Fibroblast of skin of right quadriceps (primary cell): Measurements from ENCODE around the gene FER.
A peak's percentile ranks its signal among the peaks of the same experiment; 100 is the strongest.
"Not testable (repeated sequence)": the region's sequence is repeated elsewhere in the genome, so short reads cannot be mapped to it uniquely, and the experiment has no call there.

Experiments
- DNase-seq: peaks from one replicate; pipeline ENCODE4 v3.0.0-alpha.2; 2013

FER gene

DNA sequence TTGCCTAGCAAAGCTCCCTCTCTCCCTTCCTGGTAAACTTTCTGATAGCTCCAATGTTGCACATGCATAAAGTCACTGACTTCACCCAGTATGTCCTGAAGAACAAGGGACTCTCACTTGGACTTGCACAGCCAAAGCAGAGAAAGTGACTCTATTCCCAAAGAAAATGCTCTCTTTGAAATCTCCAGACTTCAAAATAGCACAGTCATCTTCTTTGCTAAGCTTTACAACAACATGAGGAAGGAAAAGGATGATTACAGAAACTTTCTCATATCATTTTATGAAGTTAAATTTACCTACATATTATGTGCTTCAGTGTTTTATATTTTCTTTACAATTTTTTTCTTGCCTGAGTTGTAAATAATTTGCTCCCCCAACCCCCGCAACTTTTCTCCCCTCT, 397.4 kb downstream of the FER start:
- no peak for DNase-seq

DNA sequence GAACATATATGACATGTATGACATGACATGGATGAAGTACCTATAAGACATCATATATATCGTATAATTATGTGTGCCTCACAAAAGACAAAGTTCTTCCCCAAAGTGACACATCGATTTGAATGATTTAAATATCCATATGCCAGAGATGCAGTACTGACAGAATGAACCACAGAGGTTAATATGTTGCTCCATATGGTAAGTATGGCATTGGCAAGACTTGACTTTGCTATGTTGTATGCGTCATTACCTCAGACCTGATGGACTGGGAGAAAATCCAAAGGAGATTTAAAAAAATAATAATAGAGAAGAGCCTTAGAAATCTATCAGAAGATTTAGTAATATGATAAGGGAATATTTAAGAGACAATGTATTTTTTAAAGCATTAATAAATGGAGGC, 398.9 kb downstream of the FER start:
- peak; percentile 15 for DNase-seq

DNA sequence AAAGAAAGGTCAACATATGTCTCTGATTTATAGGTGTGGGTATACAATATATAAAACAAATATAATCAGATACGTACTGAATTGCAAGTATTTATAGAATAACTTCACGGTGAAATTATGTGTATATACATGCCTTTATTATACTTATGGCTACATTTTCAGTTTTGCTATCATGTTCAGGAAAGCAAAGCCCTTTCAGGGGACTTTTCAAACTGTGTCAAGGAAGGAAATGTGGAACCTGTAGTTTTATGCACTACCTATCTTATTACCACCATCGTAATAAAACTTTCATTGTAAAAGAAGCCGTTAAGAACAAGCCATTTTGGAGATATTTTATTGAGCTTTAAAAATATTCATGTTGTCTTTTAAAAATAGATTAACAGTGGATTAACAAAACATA, 404.9 kb downstream of the FER start:
- DNase-seq = no peak

DNA sequence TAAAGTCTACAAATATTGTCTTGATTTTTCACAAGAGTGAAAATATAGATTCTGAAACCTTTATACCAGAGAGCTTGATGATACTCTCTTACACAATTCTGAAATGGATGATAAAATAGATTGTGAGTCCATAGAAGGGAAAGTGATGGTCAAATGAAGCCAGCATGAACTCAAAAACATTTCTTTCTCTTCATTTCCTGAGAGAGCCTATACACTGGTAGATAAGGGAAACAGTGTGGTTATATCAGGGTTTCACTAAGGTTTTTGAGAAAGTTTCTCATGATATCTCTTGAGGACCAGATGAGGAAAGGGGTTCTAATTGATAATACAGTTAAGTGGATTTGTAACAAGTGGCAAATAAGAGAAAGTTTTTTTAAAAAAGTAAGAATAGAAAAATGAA, 407.9 kb downstream of the FER start:
- no peak for DNase-seq

DNA sequence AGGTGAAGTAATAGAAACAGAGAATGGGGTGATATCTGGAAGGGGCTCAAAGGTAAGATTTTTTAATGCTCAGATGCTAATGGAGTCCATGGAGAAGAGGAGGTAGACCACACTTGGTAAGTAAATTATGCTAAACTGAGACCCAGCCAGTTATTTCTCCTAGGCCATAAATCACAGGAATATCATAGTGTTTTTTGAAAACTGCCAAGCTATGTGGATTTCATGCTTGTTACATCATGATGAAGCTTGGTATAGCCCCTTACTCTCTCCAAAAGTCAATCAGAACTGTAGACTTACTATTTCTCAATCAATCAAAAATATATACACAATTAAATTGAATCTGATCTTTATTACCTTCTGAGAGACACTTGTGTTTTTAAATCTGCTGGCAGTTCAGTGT, 409.2 kb downstream of the FER start:
- no peak for DNase-seq

DNA sequence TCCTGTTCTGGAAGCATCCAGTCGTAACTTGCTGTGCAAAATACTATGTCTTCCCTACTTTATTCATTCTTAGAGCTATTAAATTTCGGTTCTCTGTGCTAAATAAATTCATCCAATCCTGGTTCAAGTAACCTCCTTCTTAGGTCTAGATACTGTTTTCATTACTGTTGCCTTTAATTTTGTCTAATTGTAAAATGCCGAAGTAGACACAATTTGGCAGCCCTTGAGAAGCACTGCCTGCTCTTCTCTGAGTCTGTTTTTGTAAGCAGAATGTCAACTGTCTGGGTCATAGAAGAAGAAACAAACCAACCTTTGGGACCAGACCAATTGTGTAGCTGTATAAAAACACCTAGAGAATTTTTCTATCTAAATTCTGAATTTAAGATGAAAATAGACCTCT, 412.8 kb downstream of the FER start:
- no peak for DNase-seq

DNA sequence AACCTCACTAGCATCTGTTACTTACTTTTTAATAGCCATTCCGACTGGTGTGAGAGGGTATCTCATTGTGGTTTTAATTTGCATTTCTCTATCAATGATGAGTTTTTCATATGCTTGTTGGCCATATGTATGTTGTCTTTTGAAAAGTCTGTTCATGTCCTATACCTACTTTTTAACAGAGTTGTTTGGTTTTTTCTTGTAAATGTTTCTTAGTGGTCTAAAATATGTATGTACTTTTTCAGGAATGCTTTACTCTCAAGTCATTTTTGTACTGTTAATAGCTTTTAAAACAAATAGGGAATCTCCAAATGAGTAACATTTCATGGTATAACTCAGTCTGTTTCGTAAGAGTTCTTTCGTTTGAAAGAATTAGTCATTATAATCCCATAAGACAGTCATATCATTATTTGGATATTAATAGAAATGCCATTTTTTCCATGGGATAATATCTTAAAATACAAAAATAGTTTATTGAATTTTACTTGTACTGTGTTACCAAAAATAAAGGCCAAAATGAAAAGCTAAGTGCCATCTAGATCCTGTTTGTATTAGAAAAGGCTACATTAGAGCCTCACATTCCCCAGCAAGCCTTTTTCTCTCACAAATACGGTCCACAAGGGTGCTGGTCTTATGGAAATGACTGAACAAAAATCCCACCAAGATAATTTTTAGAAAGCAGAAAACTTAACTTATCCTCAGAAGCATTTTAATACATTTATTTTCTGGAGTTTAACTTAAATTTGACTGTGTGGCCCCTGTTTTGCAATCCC, 414.4 kb downstream of the FER start:
- DNase-seq = peak; percentile 44

DNA sequence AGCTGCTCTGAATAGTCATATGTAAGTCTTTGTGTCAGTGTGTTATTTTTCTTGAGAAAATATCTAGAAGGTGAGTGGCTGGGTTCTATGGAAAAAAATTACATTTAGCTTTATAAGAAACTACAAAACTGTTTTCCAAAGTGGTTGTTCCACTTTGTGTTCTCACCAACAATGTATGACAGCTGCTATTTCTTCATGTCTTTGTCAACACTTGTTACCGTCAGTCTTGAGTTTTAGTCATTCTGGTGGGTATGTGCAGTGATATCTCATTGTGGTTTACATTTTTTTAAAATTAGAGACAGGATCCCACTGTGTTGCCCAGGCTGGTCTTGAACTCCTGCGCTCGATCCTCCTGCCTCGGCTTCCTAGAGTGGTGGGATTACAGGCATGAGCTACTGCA, 415.6 kb downstream of the FER start:
- DNase-seq = no peak

- no peak for DNase-seq
Observed at GRCh38 chr5:109164001-109164400, 416.3 kb downstream of the FER start.

- DNase-seq = no peak
Observed at GRCh38 chr5:109167586-109167985, 419.9 kb downstream of the FER start.

DNA sequence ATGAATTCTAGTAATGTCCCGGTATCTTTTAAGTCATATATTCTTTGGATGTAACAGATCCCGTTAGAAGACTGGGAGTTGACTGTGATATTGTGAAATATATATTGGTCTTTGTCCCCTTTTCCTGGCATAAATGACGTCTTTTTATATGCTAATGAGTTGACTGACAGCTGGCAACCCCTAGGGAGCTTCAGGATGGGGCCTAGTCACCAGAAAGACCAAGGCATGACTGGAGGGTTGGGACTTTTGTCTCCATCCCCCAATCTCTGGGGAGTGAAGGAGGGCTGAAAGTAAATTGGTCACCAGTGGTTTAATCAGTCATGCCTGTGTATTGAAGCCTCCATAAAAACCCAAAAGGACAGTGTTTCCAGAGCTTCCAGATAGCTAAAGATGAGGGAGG, 420.5 kb downstream of the FER start:
- DNase-seq = no peak

- DNase-seq = no peak
Observed at GRCh38 chr5:109170629-109171350, 423.1 kb downstream of the FER start.

- DNase-seq = not testable (repeated sequence)
Observed at GRCh38 chr5:109171437-109172073, 423.9 kb downstream of the FER start.

DNA sequence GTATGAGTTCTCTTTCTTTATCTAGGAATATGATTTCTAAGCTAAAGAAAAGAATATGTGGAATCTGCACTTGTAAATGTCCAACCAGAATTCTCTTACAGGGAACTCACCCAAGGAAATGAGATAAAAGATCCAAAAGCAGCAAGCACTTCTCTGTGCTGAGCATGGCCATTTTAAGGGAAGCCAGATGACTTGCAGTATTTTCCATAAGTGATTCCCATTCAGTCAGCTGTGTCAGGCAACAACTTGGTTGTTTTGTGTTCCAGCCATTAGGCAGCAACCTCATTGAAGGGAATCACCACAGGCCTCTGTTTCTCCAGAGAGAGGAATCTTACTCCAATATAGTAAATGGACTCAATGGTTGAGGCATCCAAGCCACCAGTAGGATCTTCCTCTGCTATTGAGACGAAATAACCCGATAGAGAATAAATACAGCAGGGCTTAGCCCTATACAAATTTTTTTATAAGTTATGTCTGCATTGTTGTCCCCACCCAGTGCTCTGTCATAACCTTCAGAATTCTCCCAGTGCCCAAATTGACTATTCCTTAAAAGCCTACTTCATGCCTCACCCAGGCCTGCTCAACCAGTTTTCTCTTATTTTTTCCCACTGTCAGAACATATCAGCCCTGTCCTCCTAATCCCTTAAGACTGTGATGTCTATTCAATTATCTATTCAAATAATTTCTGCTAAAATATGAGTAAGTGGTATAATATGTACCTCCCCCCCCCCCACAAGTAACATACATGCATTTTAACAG, 425.5 kb downstream of the FER start:
- no peak for DNase-seq

GRCh38 chr5:109177227-109177626, 429.5 kb downstream of the FER start:
- no peak for DNase-seq

GRCh38 chr5:109177782-109178181, 430.1 kb downstream of the FER start:
- no peak for DNase-seq

GRCh38 chr5:109180668-109181067, 433.0 kb downstream of the FER start:
- no peak for DNase-seq

GRCh38 chr5:109186759-109187158, 439.1 kb downstream of the FER start:
- DNase-seq = no peak

GRCh38 chr5:109191153-109191558, 443.5 kb downstream of the FER start:
- DNase-seq = peak; percentile 31

DNA sequence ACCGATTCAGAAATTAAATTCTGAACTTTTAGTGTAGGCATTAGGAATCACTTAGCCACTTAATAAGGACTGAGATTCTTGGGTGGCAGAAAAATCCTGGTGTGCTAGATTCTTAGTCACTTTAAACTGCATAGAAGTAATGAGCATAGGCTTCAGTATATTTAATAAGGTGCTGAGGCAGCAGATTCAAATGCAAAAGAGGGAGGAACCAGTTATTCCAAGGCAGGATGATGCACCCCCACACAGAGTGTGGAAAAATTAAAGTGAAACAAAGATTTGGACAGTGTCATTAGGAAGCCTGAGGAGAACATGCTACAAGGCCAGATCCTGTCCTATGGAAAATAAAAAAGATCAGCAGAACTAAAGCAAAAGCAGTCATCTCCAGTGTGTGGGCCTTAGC, 444.3 kb downstream of the FER start:
- no peak for DNase-seq

GRCh38 chr5:109192555-109193281, 445.0 kb downstream of the FER start:
- DNase-seq = no peak

- no peak for DNase-seq
Observed at GRCh38 chr5:109195667-109196066, 448.0 kb downstream of the FER start.
